ENCODE results near the gene DNAJC25. TPM values are rescaled to one million over a fixed set of nuclear protein-coding genes. Genes with fewer than 3 reads are reported as not detected.
A peak's percentile ranks its signal among the peaks of the same experiment; 100 is the strongest.
"Not testable (repeated sequence)": the region's sequence is repeated elsewhere in the genome, so short reads cannot be mapped to it uniquely, and the experiment has no call there.

Gene DNAJC25
- total RNA-seq, 2 donors from 2014 or later = 9.5 to 10.2 TPM

DNA sequence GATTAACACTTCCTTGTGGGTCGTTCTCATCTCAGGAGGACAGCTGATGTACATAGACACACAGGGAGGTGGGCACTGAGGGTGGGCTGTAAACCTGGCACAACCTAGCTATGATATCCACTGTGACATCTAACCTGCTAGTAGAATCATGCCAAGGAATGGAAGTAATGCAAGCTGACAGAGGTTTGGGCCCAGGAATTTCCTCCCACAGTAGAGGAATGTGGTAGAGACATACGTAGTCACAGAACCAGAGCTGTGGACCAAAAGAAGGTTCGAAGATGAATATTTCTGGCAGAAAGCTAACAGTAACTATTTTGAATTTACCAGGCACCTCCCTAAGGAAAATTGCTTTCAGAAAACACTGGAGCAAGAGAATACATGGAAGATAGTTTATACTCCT is 15.2 kb upstream of the DNAJC25 start:
- Histone ChIP-seq H3K9me3 (no peaks in the 10 kb centered on the region), H3K27ac (no peak overlapping the region), H3K27me3 (replicated peaks; ENCODE audit: insufficient read depth) (no peaks in the 10 kb centered on the region), H3K4me1 (ENCODE audit: control insufficient read depth in 1 of 2, low read depth in 2 of 2) (no peaks in the 10 kb centered on the region), H3K36me3 (no peaks in the 10 kb centered on the region), H3K4me3 (no peak overlapping the region)
- TF ChIP-seq, protein P1, sequence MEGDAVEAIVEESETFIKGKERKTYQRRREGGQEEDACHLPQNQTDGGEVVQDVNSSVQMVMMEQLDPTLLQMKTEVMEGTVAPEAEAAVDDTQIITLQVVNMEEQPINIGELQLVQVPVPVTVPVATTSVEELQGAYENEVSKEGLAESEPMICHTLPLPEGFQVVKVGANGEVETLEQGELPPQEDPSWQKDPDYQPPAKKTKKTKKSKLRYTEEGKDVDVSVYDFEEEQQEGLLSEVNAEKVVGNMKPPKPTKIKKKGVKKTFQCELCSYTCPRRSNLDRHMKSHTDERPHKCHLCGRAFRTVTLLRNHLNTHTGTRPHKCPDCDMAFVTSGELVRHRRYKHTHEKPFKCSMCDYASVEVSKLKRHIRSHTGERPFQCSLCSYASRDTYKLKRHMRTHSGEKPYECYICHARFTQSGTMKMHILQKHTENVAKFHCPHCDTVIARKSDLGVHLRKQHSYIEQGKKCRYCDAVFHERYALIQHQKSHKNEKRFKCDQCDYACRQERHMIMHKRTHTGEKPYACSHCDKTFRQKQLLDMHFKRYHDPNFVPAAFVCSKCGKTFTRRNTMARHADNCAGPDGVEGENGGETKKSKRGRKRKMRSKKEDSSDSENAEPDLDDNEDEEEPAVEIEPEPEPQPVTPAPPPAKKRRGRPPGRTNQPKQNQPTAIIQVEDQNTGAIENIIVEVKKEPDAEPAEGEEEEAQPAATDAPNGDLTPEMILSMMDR (IDR thresholded peaks at IDR 0.05) = no peak
- ATAC-seq (ENCODE audit: insufficient number of reproducible peaks, low FRiP score, low read depth) (no peak), DNase-seq (ENCODE audit: low spot score) (no peak)

DNA sequence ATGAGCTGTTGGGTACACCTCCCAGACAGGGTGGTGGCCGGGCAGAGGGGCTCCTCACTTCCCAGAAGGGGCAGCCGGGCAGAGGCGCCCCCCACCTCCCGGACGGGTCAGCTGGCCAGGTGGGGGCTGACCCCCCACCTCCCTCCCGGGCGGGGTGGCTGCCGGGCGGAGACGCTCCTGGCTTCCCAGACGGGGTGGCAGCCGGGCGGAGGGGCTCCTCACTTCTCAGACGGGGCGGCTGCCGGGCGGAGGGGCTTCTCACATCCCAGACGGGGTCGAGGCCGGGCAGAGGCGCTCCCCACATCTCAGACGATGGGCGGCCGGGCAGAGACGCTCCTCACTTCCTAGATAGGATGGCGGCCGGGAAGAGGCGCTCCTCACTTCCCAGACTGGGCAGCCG is 13.8 kb upstream of the DNAJC25 start:
- ATAC-seq (ENCODE audit: insufficient number of reproducible peaks, low FRiP score, low read depth); H3K36me3 ChIP-seq: not testable (repeated sequence)

DNA sequence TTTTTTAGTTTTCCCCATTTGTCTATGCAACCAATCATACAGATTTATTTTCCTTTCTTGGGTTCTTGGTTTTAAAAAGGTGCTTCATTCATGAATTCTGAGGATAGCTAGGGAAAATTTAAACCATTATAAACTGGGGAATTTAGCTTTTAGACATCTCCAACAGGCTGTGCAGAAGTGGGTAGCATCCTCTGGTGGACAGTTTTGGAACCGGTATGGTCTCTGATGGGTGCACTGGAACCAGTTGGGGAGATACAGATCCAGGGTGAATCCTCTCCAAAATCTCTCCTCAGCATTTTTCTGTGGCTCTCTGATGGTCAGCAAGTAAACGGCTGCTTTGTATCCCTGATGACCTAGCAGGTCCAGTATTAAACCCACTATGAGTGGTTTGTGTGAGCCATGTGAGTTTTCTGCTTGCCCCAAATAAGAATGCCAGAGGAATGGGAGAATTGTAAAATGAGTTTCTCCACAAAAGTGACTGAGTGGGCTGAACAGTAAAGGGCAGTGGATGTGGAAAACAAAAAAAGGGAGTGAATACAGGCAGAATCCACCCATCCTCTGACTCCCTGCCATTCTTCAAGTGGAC is 9.1 kb upstream of the DNAJC25 start:
- DNase-seq (ENCODE audit: low spot score) = no peak
- Histone ChIP-seq H3K27me3 (replicated peaks; ENCODE audit: insufficient read depth) (no peaks in the 10 kb centered on the region), H3K4me3 (no peak overlapping the region), H3K9me3 (no peaks in the 10 kb centered on the region), H3K4me1 (ENCODE audit: control insufficient read depth in 1 of 2, low read depth in 2 of 2) (no peaks in the 10 kb centered on the region), H3K36me3 (no peaks in the 10 kb centered on the region), H3K27ac (no peak overlapping the region)
- TF ChIP-seq, protein P1 (IDR thresholded peaks at IDR 0.05) = peak; percentile 49
- ATAC-seq (ENCODE audit: insufficient number of reproducible peaks, low FRiP score, low read depth) = no peak

More for the DNA sequence above, 13.8 kb upstream of the DNAJC25 start:
- H3K27me3 ChIP-seq (replicated peaks; ENCODE audit: insufficient read depth); DNase-seq (ENCODE audit: low spot score); H3K27ac ChIP-seq; H3K4me1 ChIP-seq (ENCODE audit: control insufficient read depth in 1 of 2, low read depth in 2 of 2); H3K4me3 ChIP-seq; H3K9me3 ChIP-seq: not testable (repeated sequence)

DNA sequence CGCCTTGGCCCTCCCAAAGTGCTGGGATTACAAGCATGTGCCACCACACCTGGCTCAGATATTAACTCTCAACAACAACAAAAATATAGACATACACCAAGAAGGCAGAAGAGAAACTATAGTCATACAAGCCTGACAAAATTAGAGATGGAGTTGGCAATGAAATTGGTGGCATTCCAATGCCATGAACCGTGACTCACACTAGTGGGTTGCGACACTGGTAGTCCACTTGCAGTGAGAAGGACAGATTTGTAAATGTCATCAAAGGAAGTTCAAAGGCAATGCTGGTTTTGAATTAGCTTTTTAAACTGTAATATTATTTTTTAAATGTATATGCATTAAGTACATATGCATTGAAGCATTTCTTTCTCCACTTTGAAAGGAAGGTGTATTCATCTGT is 8.5 kb upstream of the DNAJC25 start:
- ATAC-seq (ENCODE audit: insufficient number of reproducible peaks, low FRiP score, low read depth) (no peak), DNase-seq (ENCODE audit: low spot score) (no peak)
- H3K36me3 ChIP-seq = no peaks in the 10 kb centered on the region
- H3K27ac ChIP-seq = no peak overlapping the region
- no peaks in the 10 kb centered on the region for H3K4me1 ChIP-seq (ENCODE audit: control insufficient read depth in 1 of 2, low read depth in 2 of 2)
- no peaks in the 10 kb centered on the region for H3K27me3 ChIP-seq (replicated peaks; ENCODE audit: insufficient read depth)
- no peak overlapping the region for H3K4me3 ChIP-seq
- no peaks in the 10 kb centered on the region for H3K9me3 ChIP-seq
- TF ChIP-seq, protein P1 (IDR thresholded peaks at IDR 0.05) = no peak

DNA sequence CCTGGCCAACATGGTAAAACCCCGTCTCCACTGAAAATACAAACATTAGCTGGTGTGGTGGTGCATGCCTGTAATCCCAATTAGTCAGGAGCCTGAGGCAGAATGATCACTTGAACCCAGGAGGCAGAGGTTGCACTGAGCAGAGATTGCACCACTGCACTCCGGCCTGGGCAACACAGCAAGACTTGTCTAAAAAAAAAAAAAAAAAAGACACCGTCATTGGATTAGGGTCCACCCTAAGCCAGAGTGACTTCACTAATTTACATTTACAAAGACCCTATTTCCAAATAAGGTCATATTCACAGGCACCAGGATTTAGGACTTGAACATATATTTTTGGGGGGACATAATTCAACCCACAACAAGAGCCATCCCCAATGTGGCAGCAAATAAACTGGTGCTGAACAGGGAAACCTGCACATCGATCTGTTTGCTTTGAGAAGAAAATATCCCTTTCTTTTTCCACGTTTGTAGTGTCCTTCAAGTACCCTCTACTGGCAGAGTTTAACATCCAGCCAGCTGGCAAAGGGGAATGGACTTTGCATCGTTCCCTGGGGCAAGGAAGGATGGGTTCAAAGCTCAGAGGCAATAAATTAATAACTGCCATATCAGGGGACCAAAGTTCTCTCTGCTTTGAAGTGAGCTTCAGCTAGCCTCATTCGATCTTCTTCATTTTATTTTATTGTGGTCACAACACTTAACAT is 3.7 kb upstream of the DNAJC25 start:
- DNase-seq (ENCODE audit: low spot score) = no peak
- Histone ChIP-seq H3K9me3 (no peaks in the 10 kb centered on the region), H3K36me3 (no peaks in the 10 kb centered on the region), H3K27ac (no peak overlapping the region), H3K4me3 (no peak overlapping the region), H3K4me1 (ENCODE audit: control insufficient read depth in 1 of 2, low read depth in 2 of 2) (peaks cover 7 to 13% of the 10 kb centered on the region in 2 donors), H3K27me3 (replicated peaks; ENCODE audit: insufficient read depth) (no peaks in the 10 kb centered on the region)
- no peak for ATAC-seq (ENCODE audit: insufficient number of reproducible peaks, low FRiP score, low read depth)
- TF ChIP-seq, protein P1 (IDR thresholded peaks at IDR 0.05) = no peak
